ENCODE results near the gene IDH3G.

Gene IDH3G

GRCh38 chrX:153814591-153815315, 20.6 kb upstream of the IDH3G start:
- DNase-seq: no peak

GRCh38 chrX:153813161-153813560, 19.0 kb upstream of the IDH3G start:
- no peak for DNase-seq

GRCh38 chrX:153812220-153812619, 18.0 kb upstream of the IDH3G start:
- no peak for DNase-seq

GRCh38 chrX:153807976-153808375, 13.8 kb upstream of the IDH3G start:
- DNase-seq: no peak

- DNase-seq: no peak
These were observed 12.9 kb upstream of the IDH3G start for GRCh38 chrX:153806999-153807575.

- no peak for DNase-seq
These were observed 11.3 kb upstream of the IDH3G start for GRCh38 chrX:153805436-153805835.

- DNase-seq: no peak
These were observed 10.4 kb upstream of the IDH3G start for GRCh38 chrX:153804621-153805020.

- DNase-seq: no peak
These were observed 10.0 kb upstream of the IDH3G start for GRCh38 chrX:153804100-153804595.

- DNase-seq: no peak
These were observed 9.3 kb upstream of the IDH3G start for GRCh38 chrX:153803211-153804099.

- no peak for DNase-seq
These were observed 8.4 kb upstream of the IDH3G start for GRCh38 chrX:153802513-153803045.

GRCh38 chrX:153801669-153802068, 7.5 kb upstream of the IDH3G start:
- DNase-seq: no peak

- no peak for DNase-seq
These were observed 6.6 kb upstream of the IDH3G start for GRCh38 chrX:153800746-153801145.

GRCh38 chrX:153800177-153800722, 6.1 kb upstream of the IDH3G start:
- no peak for DNase-seq

GRCh38 chrX:153799326-153799725, 5.2 kb upstream of the IDH3G start:
- DNase-seq: no peak

GRCh38 chrX:153797415-153798015, 3.3 kb upstream of the IDH3G start:
- no peak for DNase-seq

- DNase-seq: peak; percentile 34
These were observed 982 bp upstream of the IDH3G start for GRCh38 chrX:153794897-153795816.

- DNase-seq: peak; percentile 46
These were observed 884 bp downstream of the IDH3G start for GRCh38 chrX:153793291-153793690.

- no peak for DNase-seq
These were observed 1.8 kb downstream of the IDH3G start for GRCh38 chrX:153792368-153792767.

- peak; percentile 90 for DNase-seq
These were observed 2.9 kb downstream of the IDH3G start for GRCh38 chrX:153791104-153791852.

- no peak for DNase-seq
These were observed 4.5 kb downstream of the IDH3G start for GRCh38 chrX:153789654-153790053.

GRCh38 chrX:153786669-153787068, 7.5 kb downstream of the IDH3G start:
- no peak for DNase-seq
